ENCODE data around the gene ZNF407.

ZNF407 gene

DNA sequence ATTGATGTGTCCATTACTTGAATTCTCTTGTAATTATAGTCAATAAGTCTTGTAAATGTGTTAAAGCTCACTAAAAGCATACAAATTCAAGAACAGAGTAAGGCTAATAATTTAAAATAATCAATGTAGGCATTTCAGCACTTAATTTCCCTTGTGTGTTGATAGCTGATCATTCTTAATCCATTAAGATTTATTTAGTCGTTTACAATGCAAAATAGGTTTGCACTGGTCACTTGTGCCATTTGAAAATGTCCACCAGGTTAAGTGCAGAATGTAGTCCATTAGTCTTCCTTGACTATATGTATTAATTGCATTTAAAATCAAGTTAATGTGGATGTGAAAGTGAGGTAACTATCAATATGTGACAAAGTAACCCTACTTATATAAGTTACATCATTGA is 39.4 kb downstream of the ZNF407 start:
- ATAC-seq, result no peak
- TF ChIP-seq ZNF8 (CRISPR knock-in tag; IDR thresholded peaks at IDR 0.05) (no peak), RARB (CRISPR knock-in tag; IDR thresholded peaks at IDR 0.05) (no peak), ESRRG (CRISPR knock-in tag; IDR thresholded peaks at IDR 0.05) (no peak), BACH2 (CRISPR knock-in tag; IDR thresholded peaks at IDR 0.05; ENCODE audit: borderline replicate concordance) (no peak), TCF4 (CRISPR knock-in tag; IDR thresholded peaks at IDR 0.05; ENCODE audit: borderline replicate concordance) (no peak), TOX (CRISPR knock-in tag; IDR thresholded peaks at IDR 0.05; ENCODE audit: borderline replicate concordance) (no peak), ZFP3 (CRISPR knock-in tag; IDR thresholded peaks at IDR 0.05) (no peak), ZC3H10 (CRISPR knock-in tag; IDR thresholded peaks at IDR 0.05) (no peak), GLIS3 (CRISPR knock-in tag; IDR thresholded peaks at IDR 0.05) (no peak), ZNF565 (CRISPR knock-in tag; conservative IDR thresholded peaks at IDR 0.05; ENCODE audit: low read depth) (no peak), ISL1 (CRISPR knock-in tag; IDR thresholded peaks at IDR 0.05) (no peak), ARNTL (CRISPR knock-in tag; IDR thresholded peaks at IDR 0.05; ENCODE audit: borderline replicate concordance, low read depth) (no peak)
- TF ChIP-seq, protein P1, sequence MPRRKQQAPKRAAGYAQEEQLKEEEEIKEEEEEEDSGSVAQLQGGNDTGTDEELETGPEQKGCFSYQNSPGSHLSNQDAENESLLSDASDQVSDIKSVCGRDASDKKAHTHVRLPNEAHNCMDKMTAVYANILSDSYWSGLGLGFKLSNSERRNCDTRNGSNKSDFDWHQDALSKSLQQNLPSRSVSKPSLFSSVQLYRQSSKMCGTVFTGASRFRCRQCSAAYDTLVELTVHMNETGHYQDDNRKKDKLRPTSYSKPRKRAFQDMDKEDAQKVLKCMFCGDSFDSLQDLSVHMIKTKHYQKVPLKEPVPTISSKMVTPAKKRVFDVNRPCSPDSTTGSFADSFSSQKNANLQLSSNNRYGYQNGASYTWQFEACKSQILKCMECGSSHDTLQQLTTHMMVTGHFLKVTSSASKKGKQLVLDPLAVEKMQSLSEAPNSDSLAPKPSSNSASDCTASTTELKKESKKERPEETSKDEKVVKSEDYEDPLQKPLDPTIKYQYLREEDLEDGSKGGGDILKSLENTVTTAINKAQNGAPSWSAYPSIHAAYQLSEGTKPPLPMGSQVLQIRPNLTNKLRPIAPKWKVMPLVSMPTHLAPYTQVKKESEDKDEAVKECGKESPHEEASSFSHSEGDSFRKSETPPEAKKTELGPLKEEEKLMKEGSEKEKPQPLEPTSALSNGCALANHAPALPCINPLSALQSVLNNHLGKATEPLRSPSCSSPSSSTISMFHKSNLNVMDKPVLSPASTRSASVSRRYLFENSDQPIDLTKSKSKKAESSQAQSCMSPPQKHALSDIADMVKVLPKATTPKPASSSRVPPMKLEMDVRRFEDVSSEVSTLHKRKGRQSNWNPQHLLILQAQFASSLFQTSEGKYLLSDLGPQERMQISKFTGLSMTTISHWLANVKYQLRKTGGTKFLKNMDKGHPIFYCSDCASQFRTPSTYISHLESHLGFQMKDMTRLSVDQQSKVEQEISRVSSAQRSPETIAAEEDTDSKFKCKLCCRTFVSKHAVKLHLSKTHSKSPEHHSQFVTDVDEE (CRISPR knock-in tag; IDR thresholded peaks at IDR 0.05), result no peak

DNA sequence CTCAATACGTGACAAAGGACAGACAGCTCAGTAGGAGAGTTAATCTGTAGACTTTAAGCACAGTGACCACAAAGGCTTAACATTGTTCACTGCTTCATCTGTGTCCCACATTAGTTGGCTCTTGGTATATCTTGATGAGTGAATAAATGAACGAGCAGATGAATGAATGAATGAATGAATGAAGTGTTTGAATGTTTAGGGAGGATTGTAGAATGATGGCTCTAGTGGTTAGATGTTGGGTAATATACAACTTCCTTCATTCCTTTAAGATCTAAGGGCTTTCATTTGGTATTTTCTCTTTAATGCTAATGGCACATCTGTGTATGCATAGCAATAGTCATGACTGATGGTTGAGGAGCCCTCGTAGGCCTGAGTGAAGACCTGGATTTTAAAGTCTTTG is 40.5 kb downstream of the ZNF407 start:
- no peak for TF ChIP-seq ESRRG (CRISPR knock-in tag; IDR thresholded peaks at IDR 0.05)
- TF ChIP-seq ISL1 (CRISPR knock-in tag; IDR thresholded peaks at IDR 0.05), result no peak
- TF ChIP-seq, protein P2, sequence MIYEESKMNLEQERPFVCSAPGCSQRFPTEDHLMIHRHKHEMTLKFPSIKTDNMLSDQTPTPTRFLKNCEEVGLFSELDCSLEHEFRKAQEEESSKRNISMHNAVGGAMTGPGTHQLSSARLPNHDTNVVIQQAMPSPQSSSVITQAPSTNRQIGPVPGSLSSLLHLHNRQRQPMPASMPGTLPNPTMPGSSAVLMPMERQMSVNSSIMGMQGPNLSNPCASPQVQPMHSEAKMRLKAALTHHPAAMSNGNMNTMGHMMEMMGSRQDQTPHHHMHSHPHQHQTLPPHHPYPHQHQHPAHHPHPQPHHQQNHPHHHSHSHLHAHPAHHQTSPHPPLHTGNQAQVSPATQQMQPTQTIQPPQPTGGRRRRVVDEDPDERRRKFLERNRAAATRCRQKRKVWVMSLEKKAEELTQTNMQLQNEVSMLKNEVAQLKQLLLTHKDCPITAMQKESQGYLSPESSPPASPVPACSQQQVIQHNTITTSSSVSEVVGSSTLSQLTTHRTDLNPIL (CRISPR knock-in tag; IDR thresholded peaks at IDR 0.05; ENCODE audit: low read depth), result no peak
- no peak for TF ChIP-seq TOX (CRISPR knock-in tag; IDR thresholded peaks at IDR 0.05; ENCODE audit: borderline replicate concordance)
- TF ChIP-seq RARB (CRISPR knock-in tag; IDR thresholded peaks at IDR 0.05), result no peak
- TF ChIP-seq ARNTL (CRISPR knock-in tag; IDR thresholded peaks at IDR 0.05; ENCODE audit: borderline replicate concordance, low read depth), result no peak
- TF ChIP-seq GLIS3 (CRISPR knock-in tag; IDR thresholded peaks at IDR 0.05), result no peak
- no peak for TF ChIP-seq ZC3H10 (CRISPR knock-in tag; IDR thresholded peaks at IDR 0.05)
- TF ChIP-seq, protein P3, sequence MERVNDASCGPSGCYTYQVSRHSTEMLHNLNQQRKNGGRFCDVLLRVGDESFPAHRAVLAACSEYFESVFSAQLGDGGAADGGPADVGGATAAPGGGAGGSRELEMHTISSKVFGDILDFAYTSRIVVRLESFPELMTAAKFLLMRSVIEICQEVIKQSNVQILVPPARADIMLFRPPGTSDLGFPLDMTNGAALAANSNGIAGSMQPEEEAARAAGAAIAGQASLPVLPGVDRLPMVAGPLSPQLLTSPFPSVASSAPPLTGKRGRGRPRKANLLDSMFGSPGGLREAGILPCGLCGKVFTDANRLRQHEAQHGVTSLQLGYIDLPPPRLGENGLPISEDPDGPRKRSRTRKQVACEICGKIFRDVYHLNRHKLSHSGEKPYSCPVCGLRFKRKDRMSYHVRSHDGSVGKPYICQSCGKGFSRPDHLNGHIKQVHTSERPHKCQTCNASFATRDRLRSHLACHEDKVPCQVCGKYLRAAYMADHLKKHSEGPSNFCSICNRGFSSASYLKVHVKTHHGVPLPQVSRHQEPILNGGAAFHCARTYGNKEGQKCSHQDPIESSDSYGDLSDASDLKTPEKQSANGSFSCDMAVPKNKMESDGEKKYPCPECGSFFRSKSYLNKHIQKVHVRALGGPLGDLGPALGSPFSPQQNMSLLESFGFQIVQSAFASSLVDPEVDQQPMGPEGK (CRISPR knock-in tag; IDR thresholded peaks at IDR 0.05; ENCODE audit: borderline replicate concordance), result no peak
- TF ChIP-seq, protein P4, sequence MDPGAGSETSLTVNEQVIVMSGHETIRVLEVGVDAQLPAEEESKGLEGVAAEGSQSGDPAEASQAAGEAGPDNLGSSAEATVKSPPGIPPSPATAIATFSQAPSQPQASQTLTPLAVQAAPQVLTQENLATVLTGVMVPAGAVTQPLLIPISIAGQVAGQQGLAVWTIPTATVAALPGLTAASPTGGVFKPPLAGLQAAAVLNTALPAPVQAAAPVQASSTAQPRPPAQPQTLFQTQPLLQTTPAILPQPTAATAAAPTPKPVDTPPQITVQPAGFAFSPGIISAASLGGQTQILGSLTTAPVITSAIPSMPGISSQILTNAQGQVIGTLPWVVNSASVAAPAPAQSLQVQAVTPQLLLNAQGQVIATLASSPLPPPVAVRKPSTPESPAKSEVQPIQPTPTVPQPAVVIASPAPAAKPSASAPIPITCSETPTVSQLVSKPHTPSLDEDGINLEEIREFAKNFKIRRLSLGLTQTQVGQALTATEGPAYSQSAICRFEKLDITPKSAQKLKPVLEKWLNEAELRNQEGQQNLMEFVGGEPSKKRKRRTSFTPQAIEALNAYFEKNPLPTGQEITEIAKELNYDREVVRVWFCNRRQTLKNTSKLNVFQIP (CRISPR knock-in tag; IDR thresholded peaks at IDR 0.05; ENCODE audit: borderline replicate concordance, low read depth), result no peak
- no peak for TF ChIP-seq CSDC2 (CRISPR knock-in tag; IDR thresholded peaks at IDR 0.05)
- no peak for TF ChIP-seq ZFP30 (CRISPR knock-in tag; IDR thresholded peaks at IDR 0.05)
- TF ChIP-seq BACH2 (CRISPR knock-in tag; IDR thresholded peaks at IDR 0.05; ENCODE audit: borderline replicate concordance), result no peak
- ATAC-seq, result no peak

DNA sequence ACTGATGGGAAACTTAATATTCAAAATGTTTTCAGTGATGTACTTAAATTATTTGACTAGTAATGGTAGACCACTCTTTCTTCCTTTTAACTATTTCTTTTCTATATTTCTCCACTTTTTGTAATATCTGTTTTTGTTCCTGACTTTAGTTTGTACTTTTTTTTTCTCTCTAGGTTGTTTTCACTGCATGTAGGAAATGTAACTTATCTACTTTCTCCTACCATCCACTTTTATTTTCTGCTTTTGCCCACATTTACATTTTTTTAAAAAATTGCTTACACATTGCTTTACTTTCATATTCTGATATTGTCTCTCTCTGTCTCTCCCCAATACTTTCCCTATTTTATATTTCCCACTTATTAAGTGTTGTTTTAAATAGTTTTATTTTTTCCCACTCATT is 47.0 kb downstream of the ZNF407 start:
- ATAC-seq, result no peak
- TF ChIP-seq ARNTL (CRISPR knock-in tag; IDR thresholded peaks at IDR 0.05; ENCODE audit: borderline replicate concordance, low read depth) (no peak), ZNF70 (CRISPR knock-in tag; IDR thresholded peaks at IDR 0.05) (no peak), TCF4 (CRISPR knock-in tag; IDR thresholded peaks at IDR 0.05; ENCODE audit: borderline replicate concordance) (no peak), ZFP3 (CRISPR knock-in tag; IDR thresholded peaks at IDR 0.05) (no peak), SNAI2 (CRISPR knock-in tag; IDR thresholded peaks at IDR 0.05) (no peak)
- TF ChIP-seq, protein P5, sequence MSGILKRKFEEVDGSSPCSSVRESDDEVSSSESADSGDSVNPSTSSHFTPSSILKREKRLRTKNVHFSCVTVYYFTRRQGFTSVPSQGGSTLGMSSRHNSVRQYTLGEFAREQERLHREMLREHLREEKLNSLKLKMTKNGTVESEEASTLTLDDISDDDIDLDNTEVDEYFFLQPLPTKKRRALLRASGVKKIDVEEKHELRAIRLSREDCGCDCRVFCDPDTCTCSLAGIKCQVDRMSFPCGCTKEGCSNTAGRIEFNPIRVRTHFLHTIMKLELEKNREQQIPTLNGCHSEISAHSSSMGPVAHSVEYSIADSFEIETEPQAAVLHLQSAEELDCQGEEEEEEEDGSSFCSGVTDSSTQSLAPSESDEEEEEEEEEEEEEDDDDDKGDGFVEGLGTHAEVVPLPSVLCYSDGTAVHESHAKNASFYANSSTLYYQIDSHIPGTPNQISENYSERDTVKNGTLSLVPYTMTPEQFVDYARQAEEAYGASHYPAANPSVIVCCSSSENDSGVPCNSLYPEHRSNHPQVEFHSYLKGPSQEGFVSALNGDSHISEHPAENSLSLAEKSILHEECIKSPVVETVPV (CRISPR knock-in tag; IDR thresholded peaks at IDR 0.05), result no peak
